ENCODE results near the gene WIPF1.

Gene WIPF1

DNA sequence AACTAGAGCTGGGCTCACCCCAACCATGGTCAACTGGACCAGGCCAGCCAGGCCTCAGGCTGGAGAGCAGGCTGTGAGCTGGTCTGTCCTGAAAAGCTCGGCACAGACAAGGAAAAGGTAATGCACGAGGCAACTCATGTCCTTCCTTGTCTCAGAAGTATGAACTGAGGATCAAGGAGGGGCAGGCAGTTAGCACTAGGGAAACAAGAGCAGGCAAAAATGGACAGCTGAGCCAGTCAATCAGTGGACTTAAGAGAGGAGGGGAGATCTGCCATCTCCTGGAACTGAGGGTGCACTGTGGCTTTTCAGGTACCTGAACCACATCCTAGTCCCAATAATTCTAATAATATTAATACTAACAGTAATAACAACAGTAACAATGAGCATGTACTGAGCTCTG lies 20.6 kb upstream of the WIPF1 start:
- DNase-seq, result no peak

DNA sequence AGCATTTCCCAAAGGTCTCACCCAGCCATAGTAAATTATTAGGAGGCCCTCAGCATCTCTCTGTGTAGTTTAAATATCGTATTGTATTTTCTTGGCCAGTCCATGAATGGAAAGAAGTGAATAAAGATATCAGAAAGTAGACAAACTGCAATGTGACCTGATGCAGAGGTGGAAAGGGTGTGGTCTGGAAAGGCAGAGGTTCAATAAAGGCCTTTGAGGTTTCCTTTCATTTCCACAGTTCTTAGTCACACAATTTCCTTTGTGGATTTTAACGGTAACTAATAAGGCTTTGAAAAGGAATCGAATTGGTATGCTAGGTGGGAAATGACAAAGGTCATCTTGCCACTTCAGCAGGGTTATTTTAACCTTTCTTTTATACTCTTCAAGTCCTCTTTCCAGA lies 20.1 kb upstream of the WIPF1 start:
- no peak for DNase-seq

DNA sequence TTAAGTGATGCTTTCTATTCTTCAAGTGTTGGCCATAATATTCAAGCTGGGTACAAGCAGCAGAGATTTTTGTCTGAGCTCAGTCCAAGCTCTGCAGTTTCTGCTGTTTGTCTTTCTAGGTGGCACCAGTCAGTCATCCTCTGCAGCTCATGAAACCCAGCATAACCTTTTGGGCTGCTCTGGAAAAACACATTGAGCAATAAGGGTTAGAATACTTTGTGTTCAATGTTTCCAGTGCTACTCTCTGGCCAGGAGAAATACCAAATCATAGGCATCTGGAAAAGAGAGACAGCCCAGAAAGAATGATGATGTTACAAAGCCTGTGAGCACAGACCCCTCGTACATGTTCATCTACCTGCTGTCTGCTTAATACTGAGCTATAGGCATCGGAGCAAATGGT lies 19.5 kb upstream of the WIPF1 start:
- DNase-seq, result no peak

DNA sequence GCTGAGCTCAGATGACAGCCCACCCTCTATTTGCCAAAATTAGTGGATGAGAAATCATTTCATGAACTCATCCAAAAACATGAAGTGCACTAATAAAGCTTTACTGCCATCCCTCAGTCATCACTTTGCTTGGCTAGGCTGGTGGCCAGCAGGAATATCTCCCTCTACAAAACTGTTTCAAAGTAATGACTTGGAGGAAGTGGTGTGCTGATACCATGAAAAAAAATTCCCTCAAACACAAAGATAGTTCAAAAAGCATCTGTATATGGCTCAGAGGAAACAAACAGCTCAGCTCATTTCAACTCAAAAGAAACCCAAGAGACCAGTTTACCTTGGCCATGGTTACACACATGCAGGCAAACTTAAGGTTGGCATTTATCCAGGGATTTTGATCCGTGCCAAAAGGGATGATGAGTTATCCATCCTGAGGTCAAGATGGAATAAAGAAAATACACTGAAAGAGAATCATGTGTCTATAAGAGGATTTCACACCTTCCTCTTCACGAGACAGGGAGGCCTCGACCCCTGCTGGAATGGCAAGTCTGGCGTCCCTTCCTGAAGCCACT lies 18.4 kb upstream of the WIPF1 start:
- no peak for DNase-seq

DNA sequence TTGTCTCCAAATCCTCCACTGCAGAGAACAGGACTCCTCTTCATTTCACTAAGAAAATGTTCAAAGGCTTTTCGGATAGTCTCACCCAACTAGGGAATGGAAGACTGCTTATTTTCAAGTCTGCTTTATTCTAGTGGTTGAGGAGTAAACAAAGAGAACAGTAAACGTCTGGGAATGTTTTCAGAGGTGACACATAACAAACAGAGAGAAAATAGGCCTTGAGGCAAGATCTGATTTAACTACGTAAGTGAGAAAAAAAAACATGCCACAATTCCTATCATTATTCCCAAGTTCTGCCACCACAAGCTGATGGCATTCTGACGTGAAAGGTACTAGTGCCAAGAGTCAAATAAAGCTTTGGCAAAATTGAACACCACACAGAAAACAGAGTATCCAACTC lies 16.7 kb upstream of the WIPF1 start:
- DNase-seq, result no peak

DNA sequence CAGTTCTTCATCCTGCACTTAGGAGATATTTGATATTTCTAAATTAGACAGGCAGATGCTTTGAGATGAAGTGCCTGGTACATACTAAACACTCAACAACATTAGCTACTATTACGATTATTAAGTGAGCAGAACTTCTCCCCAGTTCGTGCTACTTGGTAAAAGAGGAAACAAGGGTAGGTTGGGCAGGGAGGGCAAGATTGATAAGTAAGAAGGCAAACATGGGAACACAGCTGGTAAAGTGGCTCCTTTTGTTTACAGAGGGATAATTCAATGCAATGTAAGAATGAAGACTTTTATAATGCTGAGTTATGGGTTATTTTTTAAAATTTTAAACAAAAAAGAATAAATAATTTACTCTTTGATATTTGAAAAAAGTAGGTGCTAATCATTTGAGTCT lies 15.9 kb upstream of the WIPF1 start:
- no peak for DNase-seq

DNA sequence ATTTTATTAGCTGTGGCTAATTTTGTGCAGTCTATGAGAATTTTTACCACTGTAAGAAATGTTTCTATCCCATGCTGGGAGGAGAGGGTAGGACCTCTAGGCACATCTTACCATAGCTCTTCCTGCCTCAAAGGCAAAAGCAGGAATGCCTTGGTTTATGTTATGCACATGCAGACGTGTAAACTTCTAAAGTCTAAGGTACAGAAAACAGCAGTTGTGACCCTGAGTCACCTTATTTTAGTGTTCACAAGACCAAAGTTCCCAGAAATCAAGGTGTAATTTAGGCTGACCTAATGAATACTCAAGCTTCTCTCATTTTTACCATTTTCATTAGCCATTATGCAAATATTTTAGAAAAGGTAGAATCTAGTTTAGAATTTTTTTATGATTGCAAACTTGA lies 15.4 kb upstream of the WIPF1 start:
- no peak for DNase-seq

DNA sequence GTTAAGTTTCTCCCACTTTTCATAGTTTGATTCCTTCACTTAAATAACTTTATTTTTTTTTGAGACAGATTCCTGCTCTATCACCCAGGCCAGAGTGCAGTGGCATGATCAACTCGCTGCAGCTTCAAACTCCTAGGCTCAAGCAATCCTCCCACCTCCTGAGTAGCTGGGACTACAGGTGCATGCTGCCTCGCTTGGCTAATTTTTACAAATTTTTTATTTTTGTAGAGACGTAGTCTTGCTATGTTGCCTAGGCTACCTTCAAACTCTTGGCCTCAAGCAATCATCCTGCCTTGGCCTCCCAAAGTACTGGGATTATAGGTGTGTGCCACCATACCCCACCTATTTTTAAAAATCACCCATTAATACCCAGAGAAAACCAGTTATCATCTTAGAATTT lies 14.2 kb upstream of the WIPF1 start:
- DNase-seq, result no peak

DNA sequence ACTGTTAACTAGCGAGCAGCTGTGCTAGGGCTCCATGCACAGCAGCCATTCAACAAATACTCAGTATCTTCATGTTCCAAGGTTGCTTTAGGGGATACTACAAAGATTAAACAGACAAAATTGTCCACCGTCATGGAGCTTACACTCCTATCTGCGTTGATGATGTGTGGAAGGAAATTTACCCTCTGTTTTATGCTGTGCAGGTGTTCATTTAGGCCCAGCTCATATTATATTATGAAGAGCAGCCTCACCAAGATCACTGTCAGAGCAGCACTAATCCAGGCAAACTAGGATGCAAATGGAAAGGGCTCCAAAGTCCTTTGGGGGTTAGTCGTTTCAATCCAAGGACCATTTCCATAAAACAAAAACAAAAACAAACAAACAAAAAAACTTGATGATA lies 13.4 kb upstream of the WIPF1 start:
- DNase-seq, result no peak

DNA sequence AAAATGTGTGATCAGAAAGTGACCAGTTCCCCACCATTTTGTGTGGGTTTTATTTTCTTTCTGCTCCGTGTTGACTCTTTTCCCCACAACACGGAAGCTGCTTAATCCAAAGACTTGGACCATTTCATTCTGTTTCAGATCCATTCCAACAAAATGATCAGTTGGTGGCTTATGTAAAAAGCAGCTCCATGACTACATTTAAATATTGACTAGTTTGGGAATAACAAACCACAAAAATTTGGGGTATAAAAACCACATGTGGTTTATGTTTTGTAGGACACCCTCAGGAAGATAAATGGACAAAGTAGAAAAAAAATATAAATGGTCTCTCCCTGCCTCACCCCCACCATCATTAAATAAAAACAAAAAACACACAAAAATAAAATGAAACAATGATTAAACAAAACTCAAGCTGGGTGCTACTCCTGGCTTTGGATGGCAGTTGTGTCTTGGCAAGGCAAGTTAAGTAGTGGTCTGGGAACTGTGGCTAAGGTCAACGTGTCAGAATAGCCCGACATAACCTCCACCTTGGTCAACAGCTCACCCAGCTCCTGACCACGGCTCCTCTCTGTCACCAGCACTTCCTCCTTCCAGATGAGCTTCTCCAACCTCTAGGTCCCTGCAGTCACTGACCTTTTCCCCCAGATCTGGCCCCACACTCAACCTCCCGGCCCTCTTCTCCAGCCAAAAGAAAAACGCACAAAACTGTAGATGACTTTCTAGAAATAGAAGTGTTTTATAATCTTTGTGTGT lies 12.8 kb upstream of the WIPF1 start:
- no peak for DNase-seq

DNA sequence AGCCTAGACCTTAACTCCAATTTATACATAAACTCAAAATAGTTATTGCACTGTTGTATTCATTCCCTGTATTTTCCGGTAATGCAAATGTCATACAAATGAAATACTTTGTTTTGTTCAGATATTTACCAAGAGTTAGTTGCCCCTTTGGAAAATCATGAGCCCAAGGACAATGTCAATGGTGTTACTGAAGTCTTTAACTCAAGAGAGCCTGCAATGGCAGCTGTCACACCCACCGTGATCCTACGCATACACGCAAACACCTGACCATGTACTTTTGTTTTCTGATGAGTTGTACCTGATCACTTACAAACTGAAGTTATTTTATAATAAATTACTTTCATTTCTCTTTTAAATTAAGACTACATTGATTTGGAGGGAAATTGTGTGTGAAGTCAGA lies 11.7 kb upstream of the WIPF1 start:
- DNase-seq, result no peak

DNA sequence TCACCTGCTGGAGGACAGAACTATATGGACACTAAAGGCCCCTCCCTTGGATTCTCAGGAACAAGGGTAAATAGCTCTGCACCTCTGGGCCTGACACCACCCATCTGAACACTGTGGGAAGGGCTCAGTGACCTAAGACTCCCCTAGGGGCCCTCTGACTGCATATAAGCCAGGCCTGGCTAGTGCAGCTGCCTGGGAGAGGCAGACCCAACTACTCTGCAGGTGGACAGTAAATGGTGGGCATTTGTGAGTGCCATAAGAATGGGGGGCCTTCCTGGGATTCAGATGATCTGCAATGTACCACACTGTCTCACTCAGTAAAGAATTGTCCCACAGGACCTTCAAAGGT lies 11.2 kb upstream of the WIPF1 start:
- no peak for DNase-seq

DNA sequence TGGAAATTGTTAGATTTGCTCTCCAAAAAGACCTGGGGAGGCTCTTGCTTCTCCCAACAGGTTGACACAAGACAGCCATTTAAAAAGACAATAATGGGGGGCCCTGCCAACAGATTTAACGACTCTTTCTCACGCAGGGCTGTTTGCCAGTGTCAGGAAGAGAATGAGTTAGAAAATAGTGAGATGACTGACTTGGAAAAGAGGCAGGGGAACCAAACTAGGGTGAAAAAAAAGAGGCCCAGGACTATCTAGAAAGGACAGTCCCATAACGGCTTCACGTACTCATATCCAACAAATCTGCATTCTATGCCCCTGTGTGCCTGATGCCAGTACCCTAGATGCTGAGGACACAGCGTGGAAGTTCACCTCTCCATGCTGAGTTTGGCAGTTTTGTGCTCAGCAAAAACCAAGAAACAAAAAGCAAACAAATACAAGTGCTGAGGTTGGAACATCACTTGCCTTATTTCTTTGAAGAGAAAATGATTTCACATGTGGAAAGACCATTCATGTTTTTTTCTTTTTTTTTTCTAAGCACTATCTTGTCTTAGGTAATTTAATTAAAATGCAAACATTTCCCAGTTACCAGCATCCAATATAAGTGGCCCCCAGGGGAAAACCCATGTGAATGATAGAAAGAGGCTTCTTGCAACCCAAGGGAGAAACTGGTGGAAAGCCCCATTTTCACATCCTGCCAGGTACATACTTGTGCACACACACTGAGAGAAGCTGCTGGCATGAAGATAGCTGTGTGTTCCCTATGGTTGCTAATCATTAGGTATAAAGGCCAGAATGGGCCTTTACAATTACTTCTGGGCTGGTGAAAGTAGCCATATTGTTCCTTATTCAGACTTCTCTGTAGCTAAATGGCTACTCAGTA lies 10.6 kb upstream of the WIPF1 start:
- peak in 1 of 2 experiments; percentile 38 for DNase-seq

DNA sequence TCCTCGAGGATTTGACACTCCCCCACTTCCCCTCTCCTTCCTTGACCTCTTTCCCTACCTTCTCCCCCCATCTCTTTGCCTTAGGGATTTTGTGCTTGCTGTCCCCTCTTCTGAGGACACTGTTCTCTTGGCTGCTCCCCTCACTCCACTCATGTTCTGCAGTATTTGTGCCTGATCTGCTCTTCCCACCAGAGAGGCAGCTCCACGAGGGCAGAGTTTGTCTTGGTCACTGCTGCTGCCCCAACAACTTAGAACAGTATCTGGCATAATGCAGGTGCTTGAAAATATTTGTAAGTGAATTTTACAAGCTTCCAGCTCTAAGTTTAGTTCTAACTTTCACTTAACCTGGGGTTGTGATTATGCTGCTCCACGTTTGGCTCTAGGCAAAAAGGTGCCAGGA lies 10.0 kb upstream of the WIPF1 start:
- DNase-seq, result no peak

DNA sequence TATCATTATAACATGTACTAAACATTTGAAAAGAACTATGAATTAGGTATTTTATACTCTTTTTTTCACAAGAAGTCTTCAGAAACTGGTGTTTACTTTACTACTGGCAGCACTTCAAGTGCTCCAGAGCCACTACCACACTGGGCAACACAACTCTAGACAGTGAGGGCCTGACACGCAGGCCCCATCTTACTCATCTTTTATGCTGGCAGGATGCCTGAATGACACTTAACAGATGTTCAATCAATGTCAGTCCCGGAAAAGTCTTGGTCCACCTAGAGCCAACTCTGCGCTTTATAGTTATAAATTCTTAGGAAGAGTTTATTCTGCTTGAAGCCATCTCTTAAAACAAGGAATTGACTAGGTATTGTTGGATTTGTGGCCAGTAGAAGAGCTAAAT lies 8.7 kb upstream of the WIPF1 start:
- DNase-seq, result peak in 1 of 2 experiments; percentile 37

DNA sequence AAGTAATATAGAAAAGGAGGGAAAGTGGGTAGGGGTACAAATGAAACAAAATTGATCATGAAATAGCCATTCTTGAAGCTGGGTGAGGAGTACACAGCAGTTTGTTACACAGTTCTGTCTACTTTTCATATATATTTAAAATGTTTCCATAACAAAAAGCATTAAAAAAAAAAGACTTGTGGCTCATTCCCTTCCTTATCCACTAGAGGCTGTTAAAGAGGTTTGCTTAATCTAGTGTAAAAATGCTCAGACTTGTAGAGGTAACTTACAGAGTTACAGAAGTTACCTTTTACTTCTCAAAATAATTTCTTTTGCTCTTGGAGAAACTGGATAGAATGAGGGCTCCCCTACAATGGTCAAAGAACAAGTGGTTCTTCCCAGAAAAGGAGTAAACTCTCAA lies 8.1 kb upstream of the WIPF1 start:
- no peak for DNase-seq

DNA sequence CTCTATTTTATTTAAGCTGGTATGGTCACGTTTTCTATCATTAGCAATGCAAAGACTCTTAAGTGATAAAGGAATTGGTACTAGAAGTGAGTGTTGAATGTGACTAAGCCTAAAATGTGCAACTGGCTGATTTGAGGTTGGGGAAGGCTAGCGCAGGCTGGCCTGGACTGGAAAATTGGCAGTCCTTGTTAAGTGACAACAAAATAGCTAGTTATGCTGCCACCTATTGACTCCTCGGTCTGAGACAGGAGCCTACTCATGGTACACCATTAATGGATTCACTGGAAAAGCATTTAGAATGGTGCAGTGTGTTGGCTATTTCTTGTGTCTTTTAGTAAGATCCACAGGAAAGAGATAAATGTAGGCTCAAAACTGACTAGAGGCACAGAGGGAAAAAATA lies 5.7 kb upstream of the WIPF1 start:
- DNase-seq, result peak; percentile 23 to 49

DNA sequence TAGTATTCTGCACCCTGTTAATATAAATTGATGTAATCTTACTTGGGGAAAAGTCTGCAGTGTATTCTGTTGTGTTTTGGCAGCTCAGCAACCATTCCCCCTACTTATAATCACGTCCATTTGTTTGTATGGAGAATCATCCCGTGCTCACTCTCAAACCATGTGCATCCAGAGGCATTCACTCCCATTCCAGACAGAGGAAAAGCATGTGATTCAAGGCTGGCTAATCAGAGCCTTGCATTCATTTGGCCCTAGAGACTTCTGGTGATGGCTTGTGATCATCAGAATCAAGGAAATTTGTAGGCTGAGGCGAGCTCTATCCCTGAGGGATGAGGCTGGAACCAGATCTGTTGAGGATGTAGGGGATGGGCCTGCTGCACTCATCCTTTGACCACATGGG lies 5.1 kb upstream of the WIPF1 start:
- DNase-seq, result no peak

DNA sequence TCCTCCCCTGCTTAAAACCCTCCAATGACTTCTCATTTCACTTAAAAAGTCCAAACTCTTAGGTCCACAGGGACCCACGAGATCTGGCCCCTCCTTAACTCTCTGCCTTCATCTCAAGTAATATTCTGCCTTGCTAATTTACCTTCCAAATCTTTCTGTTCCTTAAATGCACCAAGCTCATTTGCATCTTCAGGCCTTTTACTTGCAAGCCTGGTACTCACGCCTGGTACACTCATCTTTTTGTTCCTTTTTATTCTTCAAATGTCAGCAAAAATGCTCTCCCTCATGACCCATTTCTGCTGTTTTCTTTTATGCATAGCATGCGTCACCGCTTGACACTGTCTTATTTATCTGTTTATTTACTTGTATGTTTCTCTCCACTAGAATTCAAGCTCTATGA lies 2.7 kb upstream of the WIPF1 start:
- DNase-seq, result no peak

DNA sequence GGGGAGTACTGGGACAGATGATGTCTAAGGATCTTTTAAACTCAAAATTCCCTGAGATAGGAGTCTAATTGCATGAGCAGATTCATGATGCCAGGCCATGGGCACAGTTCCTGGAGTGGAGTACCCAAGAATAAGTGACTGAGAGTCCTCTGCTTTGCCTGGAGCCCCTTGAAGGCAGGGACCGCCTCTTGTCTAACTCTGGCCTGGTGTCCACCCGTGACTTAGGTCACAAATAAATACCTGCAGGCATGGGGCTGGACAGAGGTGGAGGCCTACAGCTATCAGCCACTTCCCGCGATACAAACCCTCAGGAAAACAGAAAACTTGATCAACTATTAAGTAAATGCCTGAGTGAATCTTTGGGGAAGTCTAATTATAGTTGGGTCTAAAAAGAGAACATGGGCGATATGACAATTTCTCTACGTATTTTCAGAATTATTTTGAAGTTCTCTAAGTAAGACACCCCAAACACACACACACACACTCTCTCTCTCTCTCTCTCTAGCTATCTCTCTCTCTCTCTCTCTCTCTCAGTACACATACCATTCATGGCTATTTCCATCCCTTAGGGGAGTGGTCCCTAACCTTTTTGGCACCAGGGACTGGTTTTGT lies 1.8 kb upstream of the WIPF1 start:
- DNase-seq, result no peak

DNA sequence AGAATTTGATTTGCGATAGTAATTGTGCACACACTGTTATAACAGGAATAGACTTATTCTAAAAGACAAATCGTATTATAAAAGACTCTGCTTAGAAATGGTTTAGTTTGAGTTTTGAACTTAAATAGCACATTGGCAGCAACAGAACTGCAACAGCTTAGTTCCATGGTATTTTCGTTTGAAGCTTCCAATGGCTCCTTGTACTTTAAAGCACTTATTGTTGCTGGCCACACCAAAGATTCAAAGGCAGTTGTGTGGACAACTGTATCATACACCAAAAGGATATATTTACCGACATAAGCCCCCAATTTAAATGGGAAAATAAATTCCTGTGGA lies 627 bp downstream of the WIPF1 start:
- no peak for DNase-seq

DNA sequence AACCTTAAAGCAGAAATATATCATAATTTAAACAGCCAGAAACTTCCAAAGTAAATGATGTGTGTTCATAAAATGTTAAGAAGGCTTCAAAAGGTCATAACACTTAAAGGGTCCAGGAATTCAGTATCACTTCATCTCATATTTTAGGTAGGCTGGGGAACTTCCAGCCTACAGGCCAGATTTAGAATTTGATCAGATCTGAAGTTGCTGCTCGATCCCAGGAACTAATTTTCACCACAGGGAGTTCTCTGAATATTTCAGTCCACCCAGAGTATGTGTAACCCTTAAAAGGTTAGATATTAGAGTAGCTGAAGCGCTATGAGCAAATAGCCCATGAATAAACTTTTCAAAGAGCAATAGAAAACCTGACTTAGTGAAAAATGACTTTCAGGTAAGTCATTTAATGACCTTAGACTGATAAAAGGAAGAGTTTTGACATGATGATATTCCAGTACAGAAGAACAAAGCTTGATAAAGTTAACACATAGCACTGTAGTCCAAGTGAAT lies 1.7 kb downstream of the WIPF1 start:
- DNase-seq, result no peak

DNA sequence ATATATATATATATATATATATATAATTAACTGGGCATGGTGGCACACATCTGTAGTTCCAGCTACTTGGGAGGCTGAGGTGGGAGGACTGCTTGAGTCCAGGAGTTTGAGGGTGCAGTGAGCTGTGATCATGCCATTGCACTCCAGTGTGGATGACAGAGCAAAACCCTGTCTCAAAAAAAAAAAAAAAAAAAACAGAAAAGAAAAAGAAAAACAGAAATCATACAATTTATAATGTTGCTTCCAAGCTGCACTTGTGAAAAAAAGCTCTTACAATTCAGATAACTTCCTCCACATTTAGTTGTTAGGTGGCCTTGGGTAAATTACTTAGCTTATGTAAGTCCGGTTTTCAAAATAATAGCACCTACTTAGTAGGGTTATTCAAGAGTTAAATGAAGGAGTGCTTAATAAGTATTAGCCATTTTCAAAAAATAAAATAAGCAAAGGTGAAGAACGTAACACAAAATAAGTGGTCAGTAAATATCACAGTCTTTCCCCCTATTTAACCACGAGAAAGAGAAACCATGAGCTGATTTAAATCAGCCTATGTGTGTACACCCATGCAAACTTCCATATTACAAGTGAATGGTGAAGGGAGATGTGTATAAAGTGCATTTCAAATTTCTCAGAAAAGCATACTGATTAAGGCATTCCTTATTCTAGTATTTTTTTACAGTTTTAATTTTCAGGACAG lies 2.3 kb downstream of the WIPF1 start:
- DNase-seq, result no peak

Data from stimulated activated CD4-positive, alpha-beta T cell treated with anti-CD3 and anti-CD28 coated beads, Interleukin-4, amount 100 ng/mL, for 4 hours (primary cell).